ENCODE results near the gene UPF1.

DNA sequence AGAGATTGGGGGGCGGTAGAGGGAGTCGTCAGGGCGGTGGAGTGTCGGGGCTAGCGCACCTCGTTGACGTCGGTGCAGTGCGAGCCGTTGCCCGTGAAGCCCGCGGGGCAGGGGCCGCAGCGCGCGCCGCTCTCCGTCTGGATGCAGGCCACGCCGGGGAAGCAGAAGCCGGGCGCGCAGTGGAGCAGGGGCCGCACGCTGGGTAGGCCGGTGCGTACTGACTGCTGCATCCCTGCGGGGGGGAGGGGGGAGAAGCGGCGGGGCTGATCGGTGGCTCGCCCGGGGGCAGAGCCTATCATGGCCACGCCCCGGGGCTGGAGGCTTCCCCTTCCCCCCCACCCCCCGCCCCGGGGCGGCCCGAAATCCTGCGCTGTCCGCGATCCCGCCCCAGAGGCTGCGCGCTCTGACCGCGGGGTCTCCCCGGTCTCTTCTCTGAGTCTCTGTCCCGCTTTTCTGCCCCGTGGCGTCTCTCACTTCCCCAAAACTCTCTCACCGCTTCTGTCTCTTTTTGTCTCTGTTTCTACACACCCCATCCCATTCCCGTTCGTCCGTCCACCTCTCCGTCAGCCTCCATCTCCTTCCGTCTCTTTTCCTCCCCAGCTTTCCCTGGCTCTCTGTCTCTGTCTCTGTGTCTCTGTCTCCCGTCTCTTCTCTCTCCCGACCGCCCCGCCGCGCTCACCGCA lies 41.7 kb upstream of the UPF1 start:
- TF ChIP-seq ATRX (CRISPR knock-in tag; IDR thresholded peaks at IDR 0.05; ENCODE audit: borderline replicate concordance) (no peak), NR2F1 (CRISPR knock-in tag; IDR thresholded peaks at IDR 0.05) (no peak), ZNF792 (CRISPR knock-in tag; IDR thresholded peaks at IDR 0.05) (no peak), NCOA2 (CRISPR knock-in tag; IDR thresholded peaks at IDR 0.05) (no peak), EED (CRISPR knock-in tag; IDR thresholded peaks at IDR 0.05) (no peak), STAG1 (CRISPR knock-in tag; IDR thresholded peaks at IDR 0.05) (no peak), RFX5 (IDR thresholded peaks at IDR 0.05; ENCODE audit: low read depth, low read length) (no peak), NAIF1 (CRISPR knock-in tag; IDR thresholded peaks at IDR 0.05; ENCODE audit: borderline replicate concordance) (no peak), TP53 (CRISPR knock-in tag; conservative IDR thresholded peaks at IDR 0.05) (no peak)
- TF ChIP-seq, protein P1, sequence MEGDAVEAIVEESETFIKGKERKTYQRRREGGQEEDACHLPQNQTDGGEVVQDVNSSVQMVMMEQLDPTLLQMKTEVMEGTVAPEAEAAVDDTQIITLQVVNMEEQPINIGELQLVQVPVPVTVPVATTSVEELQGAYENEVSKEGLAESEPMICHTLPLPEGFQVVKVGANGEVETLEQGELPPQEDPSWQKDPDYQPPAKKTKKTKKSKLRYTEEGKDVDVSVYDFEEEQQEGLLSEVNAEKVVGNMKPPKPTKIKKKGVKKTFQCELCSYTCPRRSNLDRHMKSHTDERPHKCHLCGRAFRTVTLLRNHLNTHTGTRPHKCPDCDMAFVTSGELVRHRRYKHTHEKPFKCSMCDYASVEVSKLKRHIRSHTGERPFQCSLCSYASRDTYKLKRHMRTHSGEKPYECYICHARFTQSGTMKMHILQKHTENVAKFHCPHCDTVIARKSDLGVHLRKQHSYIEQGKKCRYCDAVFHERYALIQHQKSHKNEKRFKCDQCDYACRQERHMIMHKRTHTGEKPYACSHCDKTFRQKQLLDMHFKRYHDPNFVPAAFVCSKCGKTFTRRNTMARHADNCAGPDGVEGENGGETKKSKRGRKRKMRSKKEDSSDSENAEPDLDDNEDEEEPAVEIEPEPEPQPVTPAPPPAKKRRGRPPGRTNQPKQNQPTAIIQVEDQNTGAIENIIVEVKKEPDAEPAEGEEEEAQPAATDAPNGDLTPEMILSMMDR (CRISPR knock-in tag; IDR thresholded peaks at IDR 0.05): no peak

Data from HepG2 (cell line).